HT-29 (cell line): Measurements from ENCODE around the gene BRIP1. TPM values are rescaled to one million over a fixed set of nuclear protein-coding genes. Genes with fewer than 3 reads are reported as not detected.
"Not testable (repeated sequence)": the region's sequence is repeated elsewhere in the genome, so short reads cannot be mapped to it uniquely, and the experiment has no call there.

ENCODE experiments used
- DNase-seq: peaks from one replicate; pipeline ENCODE4 v3.0.0-alpha.2; 2015; ENCODE audit warnings: low spot score
- total RNA-seq: library from RNA; depleted of rRNA; stranded (reverse); fragments of >200 nt; shearing (Covaris generic); gene quantifications from 2 replicates; pipeline ENCODE4 v1.2.3, GENCODE V29; 2014; rRNA removed

Gene BRIP1
- 4.1 and 4.8 TPM in 2 replicates for total RNA-seq

- DNase-seq = peak; percentile 96
These were observed at the start of gene BRIP1 for GRCh38 chr17:61862975-61863800. BRIP1 (minus strand) TSS chr17:61863528; CDS start chr17:61861539, 1,989 bp downstream.

- DNase-seq = no peak
These were observed 45.1 kb upstream of the BRIP1 start for GRCh38 chr17:61908292-61909037.

GRCh38 chr17:61907361-61907760, 44.0 kb upstream of the BRIP1 start:
- no peak for DNase-seq

- no peak for DNase-seq
These were observed 40.9 kb upstream of the BRIP1 start for GRCh38 chr17:61904094-61904710.

- no peak for DNase-seq
These were observed 39.9 kb upstream of the BRIP1 start for GRCh38 chr17:61903251-61903650.

GRCh38 chr17:61897548-61898180, 34.3 kb upstream of the BRIP1 start:
- DNase-seq = no peak

GRCh38 chr17:61895391-61895790, 32.1 kb upstream of the BRIP1 start:
- no peak for DNase-seq

- not testable (repeated sequence) for DNase-seq
These were observed 31.0 kb upstream of the BRIP1 start for GRCh38 chr17:61894310-61894709.

GRCh38 chr17:61887733-61888132, 24.4 kb upstream of the BRIP1 start:
- DNase-seq = not testable (repeated sequence)

GRCh38 chr17:61885865-61886264, 22.5 kb upstream of the BRIP1 start:
- not testable (repeated sequence) for DNase-seq

- DNase-seq = no peak
These were observed 21.5 kb upstream of the BRIP1 start for GRCh38 chr17:61884864-61885263.

GRCh38 chr17:61880589-61881102, 17.3 kb upstream of the BRIP1 start:
- no peak for DNase-seq

GRCh38 chr17:61878984-61879612, 15.8 kb upstream of the BRIP1 start:
- DNase-seq = no peak

GRCh38 chr17:61878520-61878919, 15.2 kb upstream of the BRIP1 start:
- no peak for DNase-seq

- no peak for DNase-seq
These were observed 14.5 kb upstream of the BRIP1 start for GRCh38 chr17:61877837-61878236.

GRCh38 chr17:61875804-61876203, 12.5 kb upstream of the BRIP1 start:
- DNase-seq = no peak

- DNase-seq = no peak
These were observed 12.0 kb upstream of the BRIP1 start for GRCh38 chr17:61875285-61875684.

- no peak for DNase-seq
These were observed 10.7 kb upstream of the BRIP1 start for GRCh38 chr17:61874075-61874474.

GRCh38 chr17:61872099-61872498, 8.8 kb upstream of the BRIP1 start:
- DNase-seq = no peak

GRCh38 chr17:61869138-61869537, 5.8 kb upstream of the BRIP1 start:
- DNase-seq = no peak

GRCh38 chr17:61868074-61868473, 4.7 kb upstream of the BRIP1 start:
- no peak for DNase-seq
